Stimulated activated CD4-positive, alpha-beta T cell treated with anti-CD3 and anti-CD28 coated beads, TNF-alpha, amount 100 ng/mL, for 48 hours (primary cell): ENCODE data around the gene UBE2E1.
A peak's percentile ranks its signal among the peaks of the same experiment; 100 is the strongest.
"Not testable (repeated sequence)": the region's sequence is repeated elsewhere in the genome, so short reads cannot be mapped to it uniquely, and the experiment has no call there.

Source experiments
- DNase-seq, 3 donors: peaks; one replicate each; pipeline ENCODE4 v3.0.0-alpha.2; 2020; ENCODE audit warnings: low read depth in 3 of 3

Gene UBE2E1

DNA sequence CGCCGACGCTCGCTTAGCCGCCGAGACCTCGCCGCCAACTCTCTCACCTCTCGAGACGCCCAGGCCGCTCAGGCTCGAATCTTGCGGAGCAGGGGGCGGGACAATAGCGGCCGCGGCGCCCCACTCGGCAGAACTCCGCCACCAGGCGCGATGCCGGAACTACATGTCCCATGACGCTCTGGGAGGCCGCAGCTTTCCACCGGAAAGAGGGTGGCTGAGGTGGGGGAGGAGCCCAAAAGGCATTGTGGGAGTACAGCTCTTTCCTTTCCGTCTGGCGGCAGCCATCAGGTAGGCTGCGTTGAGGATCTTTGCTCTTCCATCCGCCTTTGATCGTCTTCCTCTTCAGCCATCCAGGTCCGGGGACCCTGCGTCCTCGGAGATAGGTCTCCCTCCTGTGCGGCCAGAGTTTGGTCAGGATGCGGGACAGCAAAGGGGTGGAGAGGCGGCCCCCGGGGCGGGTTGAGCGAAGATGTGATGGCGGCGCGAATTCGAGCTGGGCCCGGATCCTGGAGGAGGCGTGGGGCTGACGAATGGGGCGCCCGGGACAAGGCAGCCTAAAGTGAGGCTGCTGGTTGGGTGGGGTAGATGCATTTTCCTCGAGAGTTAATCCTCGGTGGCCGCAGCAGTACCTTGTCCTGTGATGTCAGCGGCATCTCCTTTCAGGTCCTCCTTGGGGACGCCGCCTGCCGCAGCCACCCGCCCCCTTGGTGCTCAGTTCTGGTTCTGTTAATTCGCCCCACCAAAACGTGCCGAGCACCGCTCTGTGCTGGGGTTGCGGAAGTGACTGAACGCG, 111.3 kb downstream of the UBE2E1 start, which contains the start of the genes NKIRAS1 and RPL15:
TSS of gene NKIRAS1 (minus strand) at position 105 of the 793 bp plus-strand sequence. CDS start 6,086 bp downstream, outside the sequence.
TSS of gene RPL15 (plus strand) at position 247 of the 793 bp plus-strand sequence. CDS start 728 bp downstream, outside the sequence.
- DNase-seq: peak; percentile 94 to 96 (median 96)

DNA sequence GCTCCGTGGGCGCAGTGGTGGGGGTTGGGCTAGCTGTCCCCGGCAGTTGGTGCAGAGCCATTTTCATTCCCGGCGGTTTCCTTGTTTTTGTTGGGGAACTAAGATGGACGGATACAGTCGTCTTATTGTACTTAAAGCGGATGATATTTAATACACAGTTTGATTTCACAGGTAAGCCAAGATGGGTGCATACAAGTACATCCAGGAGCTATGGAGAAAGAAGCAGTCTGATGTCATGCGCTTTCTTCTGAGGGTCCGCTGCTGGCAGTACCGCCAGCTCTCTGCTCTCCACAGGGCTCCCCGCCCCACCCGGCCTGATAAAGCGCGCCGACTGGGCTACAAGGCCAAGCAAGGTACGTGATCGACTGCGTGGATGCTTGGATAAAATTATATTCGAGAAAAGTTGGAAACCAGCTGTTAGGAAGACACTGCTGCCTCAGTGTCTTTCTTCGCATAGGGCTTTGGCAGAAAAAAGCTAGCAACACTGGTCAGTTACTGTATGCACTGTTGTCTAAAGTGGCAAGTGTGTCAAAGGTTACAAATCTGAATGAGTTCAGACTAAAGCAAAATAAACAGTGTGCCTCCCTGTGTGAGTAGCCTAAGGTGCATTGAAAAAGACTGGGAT, 112.0 kb downstream of the UBE2E1 start:
- DNase-seq: peak in 1 of 3 donors; percentile 67

DNA sequence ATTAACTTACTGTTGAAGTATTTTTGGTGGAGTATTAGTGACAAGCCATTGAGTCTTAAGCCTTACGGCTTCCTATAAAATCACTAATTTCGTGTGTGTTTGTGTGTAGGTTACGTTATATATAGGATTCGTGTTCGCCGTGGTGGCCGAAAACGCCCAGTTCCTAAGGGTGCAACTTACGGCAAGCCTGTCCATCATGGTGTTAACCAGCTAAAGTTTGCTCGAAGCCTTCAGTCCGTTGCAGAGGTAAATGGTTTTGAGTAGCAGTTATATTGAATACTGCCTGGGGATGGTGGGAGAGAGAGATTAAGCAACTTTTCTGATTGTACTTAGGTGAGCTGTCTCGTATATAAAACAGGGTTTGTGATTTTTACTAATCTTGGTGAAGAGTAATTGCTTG, 112.6 kb downstream of the UBE2E1 start:
- DNase-seq: not testable (repeated sequence)

DNA sequence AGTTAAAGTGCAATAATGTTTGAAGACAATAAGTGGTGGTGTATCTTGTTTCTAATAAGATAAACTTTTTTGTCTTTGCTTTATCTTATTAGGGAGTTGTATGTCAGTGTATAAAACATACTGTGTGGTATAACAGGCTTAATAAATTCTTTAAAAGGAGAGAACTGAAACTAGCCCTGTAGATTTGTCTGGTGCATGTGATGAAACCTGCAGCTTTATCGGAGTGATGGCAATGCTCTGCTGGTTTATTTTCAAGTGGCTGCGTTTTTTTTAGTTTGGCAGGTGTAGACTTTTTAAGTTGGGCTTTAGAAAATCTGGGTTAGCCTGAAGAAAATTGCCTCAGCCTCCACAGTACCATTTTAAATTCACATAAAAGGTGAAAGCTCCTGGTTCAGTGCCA, 113.9 kb downstream of the UBE2E1 start:
- DNase-seq: no peak

DNA sequence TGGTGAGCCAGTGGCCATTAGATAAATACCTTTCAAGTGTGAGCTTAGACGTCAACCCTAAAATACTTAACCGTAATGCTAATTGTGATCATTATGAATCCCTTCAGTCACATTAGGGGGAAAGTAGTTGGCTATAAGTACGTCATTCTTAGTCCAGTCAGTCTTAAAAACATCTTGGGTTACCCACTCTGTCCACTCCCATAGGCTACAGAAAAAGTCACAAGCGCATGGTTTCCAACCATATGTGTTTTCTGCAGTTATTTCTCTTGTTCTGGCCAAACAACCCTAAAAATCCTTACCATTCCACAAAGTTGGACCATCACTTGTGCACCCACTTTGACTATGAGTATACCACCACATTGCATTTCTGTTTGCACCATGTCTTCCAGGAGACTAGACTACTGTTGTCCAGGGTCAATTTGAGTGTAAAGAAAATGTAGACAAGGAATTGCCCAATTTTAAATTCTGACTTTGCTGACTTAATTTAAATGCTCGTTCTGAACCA, 114.4 kb downstream of the UBE2E1 start:
- no peak for DNase-seq

DNA sequence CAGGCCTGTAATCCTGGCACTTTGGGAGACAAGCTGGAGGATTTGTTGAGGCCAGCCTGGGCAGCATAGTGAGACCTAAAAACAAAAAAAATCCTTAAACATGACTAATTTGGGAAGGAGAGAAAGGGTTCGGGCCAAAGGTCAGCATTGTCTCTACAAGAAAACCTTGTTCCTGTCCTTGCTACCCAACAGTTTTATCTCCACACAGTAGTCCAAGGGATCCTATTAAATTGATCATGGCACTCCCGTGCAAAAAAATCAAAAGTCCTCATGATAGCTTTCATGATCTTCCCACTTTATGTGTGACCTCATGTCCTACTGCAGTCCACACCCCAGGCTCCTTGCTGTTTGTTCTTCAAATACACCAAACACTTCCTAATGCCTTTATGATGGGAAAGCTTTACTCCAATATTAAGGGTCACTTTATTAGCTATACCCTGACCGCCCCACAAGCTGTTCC, 115.3 kb downstream of the UBE2E1 start:
- no peak for DNase-seq

DNA sequence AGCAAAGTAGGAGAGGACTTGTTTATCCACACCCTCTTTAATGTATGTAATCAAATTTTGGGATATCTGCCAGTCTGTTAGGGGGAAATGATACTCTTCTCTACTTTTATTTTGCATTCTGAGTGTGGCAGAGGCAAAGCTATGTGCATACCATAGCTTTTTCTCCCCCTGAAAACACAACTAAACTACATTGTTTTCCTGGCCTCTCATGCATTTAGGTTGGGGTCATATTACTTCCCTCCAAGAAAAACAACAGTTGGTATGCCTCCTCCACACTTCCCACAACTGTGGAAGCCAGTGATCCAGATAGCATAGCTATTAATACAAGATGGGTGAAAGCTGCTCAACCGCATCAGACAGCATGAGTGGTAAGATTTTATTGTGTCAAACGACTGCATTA, 118.0 kb downstream of the UBE2E1 start:
- no peak for DNase-seq

DNA sequence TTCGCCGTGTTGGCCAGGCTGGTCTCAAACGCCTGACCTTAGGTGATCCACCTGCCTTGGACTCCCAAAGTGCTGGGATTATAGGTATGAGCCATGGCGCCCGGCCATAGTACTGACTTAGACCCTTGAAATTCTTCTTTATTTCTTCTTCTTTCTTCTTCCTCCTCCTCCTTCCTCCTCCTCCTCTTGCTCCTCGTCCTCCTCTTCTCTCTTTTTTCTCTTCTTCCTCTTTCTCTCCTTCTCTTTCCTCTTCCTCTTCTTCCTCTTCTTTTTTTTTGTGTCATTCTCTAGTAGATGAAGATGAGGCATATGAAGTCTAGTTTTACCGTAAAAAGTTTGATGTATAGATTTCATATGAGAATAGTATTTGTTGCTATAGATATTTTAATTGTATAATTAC, 120.5 kb downstream of the UBE2E1 start:
- no peak for DNase-seq

DNA sequence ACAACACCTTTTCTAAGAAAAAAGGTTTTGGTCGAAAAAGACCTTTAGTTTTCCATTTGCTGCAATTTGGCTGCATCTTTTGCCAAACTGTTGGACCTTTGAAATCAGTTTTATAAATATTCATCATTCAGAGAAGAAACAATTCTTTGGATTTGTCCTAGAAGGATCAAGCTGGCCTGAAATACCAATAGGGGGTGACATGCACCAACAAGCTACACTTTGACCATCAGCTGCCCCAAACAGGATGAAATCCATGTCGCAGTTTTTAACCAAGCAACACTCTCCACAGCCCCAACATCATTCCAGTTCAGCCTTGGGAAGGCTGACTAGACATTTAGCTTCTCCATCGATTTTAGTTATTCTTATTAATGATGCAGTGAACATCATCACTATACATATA, 121.0 kb downstream of the UBE2E1 start:
- DNase-seq: no peak

DNA sequence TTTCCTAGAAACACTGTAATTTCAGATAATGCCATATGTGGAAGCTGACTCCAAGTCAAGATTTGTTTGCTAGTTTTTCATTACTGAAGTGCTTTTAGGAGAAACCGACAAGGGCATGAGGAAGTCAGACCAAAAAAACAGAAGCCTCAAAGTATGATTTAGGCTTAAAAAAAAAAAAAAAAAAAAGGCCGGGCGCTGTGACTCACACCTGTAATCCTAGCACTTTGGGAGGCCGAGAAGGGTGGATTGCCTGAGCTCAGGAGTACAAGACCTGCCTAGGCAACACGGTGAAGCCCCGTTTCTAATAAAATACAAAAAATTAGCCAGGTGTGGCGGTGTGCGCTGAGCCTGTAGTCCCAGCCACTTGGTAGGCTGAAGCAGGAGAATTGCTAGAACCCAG, 122.8 kb downstream of the UBE2E1 start:
- no peak for DNase-seq

DNA sequence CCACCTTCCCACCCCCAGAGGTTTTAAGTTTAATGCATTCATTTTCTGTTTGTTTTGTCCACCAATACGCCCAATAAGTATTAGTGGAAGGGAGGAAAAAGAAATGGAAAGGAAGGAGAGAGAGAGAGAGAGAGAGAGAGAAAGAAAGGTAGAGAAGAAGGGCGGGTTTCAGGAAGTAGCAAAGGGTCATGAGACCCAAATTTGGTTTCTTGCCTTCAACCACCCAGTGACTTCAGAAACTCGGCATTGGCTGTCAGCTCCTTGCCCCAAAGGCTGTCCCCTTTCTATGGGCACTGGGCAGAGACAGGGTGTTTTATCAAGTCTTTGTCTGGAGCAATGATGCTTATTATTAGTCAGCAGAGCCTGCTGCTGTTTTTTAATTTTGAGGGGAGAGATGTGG, 125.8 kb downstream of the UBE2E1 start:
- DNase-seq: no peak

DNA sequence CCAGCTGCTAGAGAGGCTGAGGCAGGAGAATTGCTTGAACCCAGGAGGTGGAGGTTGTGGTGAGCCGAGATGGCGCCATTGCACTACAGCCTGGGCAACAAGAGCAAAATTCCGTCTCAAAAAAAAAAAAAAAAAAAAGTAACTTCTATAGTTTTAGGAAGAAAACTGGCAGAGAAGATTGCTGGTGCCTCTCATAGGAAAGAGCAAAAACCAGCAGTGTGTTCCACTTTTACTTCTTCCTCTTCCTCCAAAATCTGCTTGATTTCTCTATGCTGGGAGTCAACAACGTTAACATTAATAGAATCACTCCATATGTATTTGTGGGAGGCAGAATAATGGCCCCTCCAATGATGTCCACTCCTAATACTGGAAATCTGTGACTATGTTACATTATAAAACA, 126.8 kb downstream of the UBE2E1 start:
- no peak for DNase-seq

DNA sequence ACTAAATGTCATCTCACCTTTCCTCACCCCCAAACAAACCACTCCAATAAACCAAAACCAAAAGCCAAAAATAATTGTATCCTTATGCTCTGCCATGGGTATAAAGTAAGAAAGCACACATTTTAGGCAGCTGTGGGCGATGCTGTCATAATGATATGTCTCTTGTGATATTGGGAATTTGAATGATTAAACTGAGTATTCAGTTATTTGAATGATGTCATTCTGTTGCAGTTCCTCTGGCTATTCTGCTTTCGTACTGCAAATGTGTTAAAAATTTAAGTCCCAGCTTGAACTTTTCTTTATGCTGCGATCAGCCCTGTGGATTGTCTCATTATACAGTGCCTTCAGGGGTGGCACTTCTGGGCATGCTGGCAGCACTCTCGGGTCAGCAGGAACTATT, 128.5 kb downstream of the UBE2E1 start:
- DNase-seq: no peak

DNA sequence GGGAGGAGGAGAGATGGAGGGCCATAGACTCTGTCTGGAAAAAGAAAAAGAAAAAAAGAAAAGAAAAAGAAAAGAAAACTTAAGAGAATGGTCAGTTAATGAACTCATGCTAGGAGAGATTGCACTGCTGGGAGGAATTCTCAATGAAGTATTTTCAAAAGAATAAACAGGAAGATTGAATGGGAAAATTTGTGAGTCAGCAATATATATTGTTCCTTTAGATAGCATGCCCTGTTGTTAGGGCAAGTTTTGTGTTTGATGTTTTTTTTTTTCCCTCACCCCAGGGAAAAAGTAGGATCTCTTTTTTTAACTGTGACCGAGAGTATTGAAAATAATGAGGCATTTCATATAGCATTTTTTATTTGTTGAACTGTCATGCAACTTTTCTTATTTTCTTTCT, 131.5 kb downstream of the UBE2E1 start:
- no peak for DNase-seq

DNA sequence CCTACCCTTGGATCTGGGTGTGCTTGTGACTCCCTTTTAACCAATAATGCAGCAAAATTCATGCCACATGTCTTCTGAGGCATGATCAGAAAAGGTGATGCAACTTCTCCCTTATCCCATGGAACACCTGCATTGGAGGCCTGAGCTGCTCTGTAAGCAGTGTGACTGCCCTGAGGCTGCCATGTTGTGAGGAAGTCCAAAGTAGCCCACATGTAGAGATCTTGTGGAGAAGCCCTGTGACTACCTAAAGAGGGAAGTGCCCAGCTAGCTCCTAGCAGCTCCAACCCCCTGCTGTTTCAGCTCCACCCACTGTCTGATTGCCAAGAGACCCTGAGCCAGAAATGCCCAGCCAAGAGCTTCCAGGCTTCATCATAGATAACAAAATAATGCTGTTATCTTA, 132.9 kb downstream of the UBE2E1 start:
- DNase-seq: no peak

DNA sequence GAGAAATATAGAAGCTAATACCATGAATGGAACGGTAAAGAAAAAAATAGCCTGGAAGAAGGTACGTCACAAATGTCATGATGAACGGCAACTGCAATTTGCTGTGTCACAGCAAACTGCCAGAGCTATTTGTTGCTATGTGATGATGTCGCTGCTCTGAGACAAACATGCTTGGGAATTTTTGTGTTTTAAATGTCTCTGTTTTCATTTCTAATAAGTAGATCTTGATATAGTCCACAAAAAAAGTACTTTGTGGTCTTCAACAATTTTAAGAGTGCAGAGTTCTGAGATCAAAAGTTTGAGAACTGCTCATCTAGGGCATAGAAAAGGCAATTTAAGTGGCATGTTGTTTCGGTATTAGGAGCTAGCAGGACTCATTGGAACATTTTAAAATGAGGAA, 135.0 kb downstream of the UBE2E1 start:
- no peak for DNase-seq
